ENCODE results near the gene GABBR2. TPM values are rescaled to one million over a fixed set of nuclear protein-coding genes. Genes with fewer than 3 reads are reported as not detected.

GABBR2 gene
- total RNA-seq, 1 experiment from 2014 or later: not detected

DNA sequence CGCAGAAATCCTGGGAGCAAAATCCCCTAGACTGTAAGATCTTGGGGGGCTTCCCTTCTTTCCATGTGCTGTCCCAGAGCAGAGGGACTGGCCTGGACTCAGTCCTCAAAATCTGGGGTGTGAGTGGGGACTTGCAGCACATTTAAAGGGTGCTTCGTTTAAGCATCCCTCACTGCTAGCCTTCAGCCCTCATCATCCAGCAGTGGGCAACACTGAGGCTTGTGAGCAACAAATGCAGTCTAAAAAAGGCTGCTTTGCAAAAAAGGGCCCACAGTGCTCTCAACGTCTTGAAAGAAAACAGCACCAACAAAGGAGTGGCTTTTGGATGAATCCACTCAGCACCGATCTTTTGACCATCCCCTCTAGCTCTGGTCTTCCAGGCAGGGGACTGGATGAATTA is 325.0 kb downstream of the GABBR2 start:
- no peak for DNase-seq (ENCODE audit: low spot score)
- ChIA-PET POLR2A (ENCODE audit: low non-redundant PET) (no interaction called here), CTCF (no interaction called here)

DNA sequence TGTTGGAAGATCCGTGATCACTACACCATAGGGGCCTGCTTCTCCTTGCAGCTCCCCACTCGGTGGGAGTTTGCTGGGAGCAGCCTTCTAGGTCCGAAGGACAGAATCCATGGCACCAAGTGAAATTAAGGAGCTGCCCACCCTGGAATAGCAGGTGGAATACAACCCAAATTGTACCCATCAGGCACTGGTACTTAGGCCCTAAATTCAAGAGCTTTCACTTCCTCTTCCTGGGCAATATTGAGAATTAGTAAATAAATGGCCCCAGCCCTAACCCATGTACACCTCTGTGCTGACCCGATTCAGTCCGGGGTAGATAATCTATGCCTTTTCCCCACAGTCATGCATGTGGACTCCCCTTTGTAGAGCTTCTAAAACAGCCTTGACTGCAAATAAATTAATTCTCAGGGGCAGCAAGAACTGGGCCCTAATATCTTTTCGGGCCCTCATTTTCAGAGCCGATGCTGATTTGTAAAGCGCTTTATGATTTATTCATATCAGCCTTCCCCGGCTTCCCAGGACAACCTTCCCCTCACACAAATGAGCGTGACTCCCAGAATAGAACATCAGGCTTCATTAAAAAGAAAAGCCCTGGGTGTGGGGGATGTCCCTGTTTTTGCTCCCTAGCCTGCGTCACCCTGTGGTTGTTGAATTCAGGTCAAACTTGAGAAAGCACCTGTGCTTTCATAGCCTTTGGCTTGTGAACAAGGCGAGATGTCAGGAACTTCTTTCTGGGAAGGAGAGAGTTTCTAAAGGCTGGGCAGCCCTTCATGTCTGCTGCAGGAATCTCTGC is 327.2 kb downstream of the GABBR2 start:
- ChIA-PET POLR2A (ENCODE audit: low non-redundant PET) (interaction anchor here (0.6 kb wide), 1 partner anchor 455 kb away, joined by 3 read pairs; no protein-coding TSS in a partner anchor), CTCF (no interaction called here)
- no peaks in the 10 kb centered on the region for H3K9me3 ChIP-seq (ENCODE audit: low read depth, low read length, poor library complexity, severe bottlenecking)
- no peak for DNase-seq (ENCODE audit: low spot score)
- H3K4me3 ChIP-seq (ENCODE audit: low read depth, low read length, poor library complexity, severe bottlenecking): no peak overlapping the region
- TF ChIP-seq, protein P1, sequence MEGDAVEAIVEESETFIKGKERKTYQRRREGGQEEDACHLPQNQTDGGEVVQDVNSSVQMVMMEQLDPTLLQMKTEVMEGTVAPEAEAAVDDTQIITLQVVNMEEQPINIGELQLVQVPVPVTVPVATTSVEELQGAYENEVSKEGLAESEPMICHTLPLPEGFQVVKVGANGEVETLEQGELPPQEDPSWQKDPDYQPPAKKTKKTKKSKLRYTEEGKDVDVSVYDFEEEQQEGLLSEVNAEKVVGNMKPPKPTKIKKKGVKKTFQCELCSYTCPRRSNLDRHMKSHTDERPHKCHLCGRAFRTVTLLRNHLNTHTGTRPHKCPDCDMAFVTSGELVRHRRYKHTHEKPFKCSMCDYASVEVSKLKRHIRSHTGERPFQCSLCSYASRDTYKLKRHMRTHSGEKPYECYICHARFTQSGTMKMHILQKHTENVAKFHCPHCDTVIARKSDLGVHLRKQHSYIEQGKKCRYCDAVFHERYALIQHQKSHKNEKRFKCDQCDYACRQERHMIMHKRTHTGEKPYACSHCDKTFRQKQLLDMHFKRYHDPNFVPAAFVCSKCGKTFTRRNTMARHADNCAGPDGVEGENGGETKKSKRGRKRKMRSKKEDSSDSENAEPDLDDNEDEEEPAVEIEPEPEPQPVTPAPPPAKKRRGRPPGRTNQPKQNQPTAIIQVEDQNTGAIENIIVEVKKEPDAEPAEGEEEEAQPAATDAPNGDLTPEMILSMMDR (conservative IDR thresholded peaks at IDR 0.05; ENCODE audit: low read depth, low read length): no peak
- TF ChIP-seq EZH2 (IDR thresholded peaks at IDR 0.05; ENCODE audit: borderline replicate concordance, low read depth, low read length, poor library complexity, severe bottlenecking): no peak
- H3K36me3 ChIP-seq (ENCODE audit: insufficient read depth, low read length, poor library complexity, severe bottlenecking): no peaks in the 10 kb centered on the region
- H3K27me3 ChIP-seq (replicated peaks; ENCODE audit: insufficient read depth, low read depth, low read length, poor library complexity): peaks cover 2% of the 10 kb centered on the region
- H3K4me1 ChIP-seq (ENCODE audit: insufficient read depth, low read length, poor library complexity, severe bottlenecking): no peaks in the 10 kb centered on the region
- BruUV-seq (replicated peaks): no TSS peak
- intact Hi-C loops (cut with micrococcal nuclease; ENCODE audit: unreplicated experiment): no loop called here
- no peak overlapping the region for H3K27ac ChIP-seq (ENCODE audit: low read depth, low read length, poor library complexity, severe bottlenecking)

More for the DNA sequence above, 325.0 kb downstream of the GABBR2 start:
- Histone ChIP-seq H3K4me3 (ENCODE audit: low read depth, low read length, poor library complexity, severe bottlenecking) (no peak overlapping the region), H3K27me3 (replicated peaks; ENCODE audit: insufficient read depth, low read depth, low read length, poor library complexity) (peaks cover 4% of the 10 kb centered on the region), H3K36me3 (ENCODE audit: insufficient read depth, low read length, poor library complexity, severe bottlenecking) (no peaks in the 10 kb centered on the region), H3K9me3 (ENCODE audit: low read depth, low read length, poor library complexity, severe bottlenecking) (no peaks in the 10 kb centered on the region), H3K4me1 (ENCODE audit: insufficient read depth, low read length, poor library complexity, severe bottlenecking) (no peaks in the 10 kb centered on the region), H3K27ac (ENCODE audit: low read depth, low read length, poor library complexity, severe bottlenecking) (no peak overlapping the region)
- TF ChIP-seq EZH2 (IDR thresholded peaks at IDR 0.05; ENCODE audit: borderline replicate concordance, low read depth, low read length, poor library complexity, severe bottlenecking): no peak
- BruUV-seq (replicated peaks): no TSS peak
- intact Hi-C loops (cut with micrococcal nuclease; ENCODE audit: unreplicated experiment): no loop called here

DNA sequence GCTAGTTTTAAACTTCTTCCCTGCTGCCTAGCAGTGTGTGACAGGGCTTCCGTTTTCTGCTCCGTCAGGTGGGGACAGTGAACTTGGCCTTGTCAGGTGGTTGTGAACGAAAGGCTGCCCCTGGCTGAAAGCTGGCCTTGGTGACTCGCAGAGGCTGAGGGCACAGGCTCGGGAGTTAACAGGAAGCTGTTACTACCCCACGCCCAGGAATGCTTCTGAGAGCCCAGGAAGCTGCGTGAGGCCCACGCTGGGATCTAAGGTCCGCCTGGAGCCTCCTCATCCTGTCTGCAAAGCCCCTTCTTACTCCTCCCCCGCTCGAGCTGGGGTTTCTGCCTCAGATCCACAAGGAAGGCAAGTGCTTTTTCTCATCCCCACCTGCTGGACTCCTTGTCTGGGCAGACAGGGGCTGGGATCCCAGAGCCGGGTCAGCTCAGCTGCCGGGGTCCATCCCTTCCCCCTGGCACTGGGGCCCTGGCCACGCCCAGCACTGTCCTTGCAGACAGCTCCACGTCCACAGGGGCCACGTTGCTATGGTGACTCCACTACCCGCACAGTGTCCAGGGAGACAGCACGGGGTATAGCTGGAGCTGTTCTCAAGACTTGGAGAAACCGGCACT is 328.6 kb downstream of the GABBR2 start:
- TF ChIP-seq EZH2 (IDR thresholded peaks at IDR 0.05; ENCODE audit: borderline replicate concordance, low read depth, low read length, poor library complexity, severe bottlenecking): no peak
- TF ChIP-seq, protein P1 (conservative IDR thresholded peaks at IDR 0.05; ENCODE audit: low read depth, low read length): no peak
- H3K27ac ChIP-seq (ENCODE audit: low read depth, low read length, poor library complexity, severe bottlenecking): no peak overlapping the region
- intact Hi-C loops (cut with micrococcal nuclease; ENCODE audit: unreplicated experiment): no loop called here
- H3K9me3 ChIP-seq (ENCODE audit: low read depth, low read length, poor library complexity, severe bottlenecking): no peaks in the 10 kb centered on the region
- DNase-seq (ENCODE audit: low spot score): peak; percentile 24
- CTCF ChIA-PET: no interaction called here
- POLR2A ChIA-PET (ENCODE audit: low non-redundant PET): no interaction called here
- no peaks in the 10 kb centered on the region for H3K4me1 ChIP-seq (ENCODE audit: insufficient read depth, low read length, poor library complexity, severe bottlenecking)
- H3K4me3 ChIP-seq (ENCODE audit: low read depth, low read length, poor library complexity, severe bottlenecking): no peak overlapping the region
- no TSS peak for BruUV-seq (replicated peaks)
- H3K27me3 ChIP-seq (replicated peaks; ENCODE audit: insufficient read depth, low read depth, low read length, poor library complexity): no peaks in the 10 kb centered on the region
- H3K36me3 ChIP-seq (ENCODE audit: insufficient read depth, low read length, poor library complexity, severe bottlenecking): no peaks in the 10 kb centered on the region

All from A673 (cell line).